DND-41 (cell line): Measurements from ENCODE around the gene B3GALNT2.

Experiments used
- ATAC-seq: fragments of 200-7000 bp; cut with Tn5 transposase; 3 replicates; pipeline ENCODE4 v1.9.1; 2021; ENCODE audit warnings: low read depth; ENCODE audit not compliant: insufficient read depth
- DNase-seq: peaks from one replicate; pipeline ENCODE4 v3.0.0-alpha.2; 2020
- H2AFZ ChIP-seq: 2 replicates; pipeline ENCODE4 v1.6.0; 2012; ENCODE audit warnings: low read depth, low read length
- H3K27ac ChIP-seq: 2 replicates; pipeline ENCODE4 v1.5.1; 2012; ENCODE audit warnings: low read length, inconsistent platforms
- H3K27me3 ChIP-seq: fragments of 200-600 bp; sonication (generic); 2 replicates; pipeline ENCODE4 v1.6.0; 2012; ENCODE audit warnings: low read length, mild to moderate bottlenecking, inconsistent platforms; ENCODE audit not compliant: insufficient read depth, poor library complexity
- H3K36me3 ChIP-seq: 2 replicates; pipeline ENCODE4 v1.5.1; 2012; ENCODE audit warnings: low read length, inconsistent platforms; ENCODE audit not compliant: insufficient read depth
- H3K4me1 ChIP-seq: 2 replicates; pipeline ENCODE4 v1.5.1; 2012; ENCODE audit warnings: mild to moderate bottlenecking, low read length; ENCODE audit not compliant: insufficient read depth
- H3K4me2 ChIP-seq: 2 replicates; pipeline ENCODE4 v1.6.0; 2012; ENCODE audit warnings: mild to moderate bottlenecking, moderate library complexity, low read length, inconsistent platforms; ENCODE audit not compliant: insufficient read depth
- H3K4me3 ChIP-seq, 2 experiments: fragments of 200-600 bp in 1 of 2; shearing (Covaris generic) in 1 of 2; 2 replicates each; pipeline ENCODE4 v1.5.1; 2012 to 2016; ENCODE audit warnings: inconsistent platforms in 2 of 2, low read length in 2 of 2, mild to moderate bottlenecking in 2 of 2, low read depth in 1 of 2, moderate library complexity in 1 of 2
- H3K79me2 ChIP-seq: 2 replicates; pipeline ENCODE4 v1.6.0; 2012; ENCODE audit warnings: low read length, inconsistent platforms; ENCODE audit not compliant: insufficient read depth
- H3K9ac ChIP-seq: 2 replicates; pipeline ENCODE4 v1.6.0; 2012; ENCODE audit warnings: low read depth, mild to moderate bottlenecking, inconsistent platforms, low read length, moderate library complexity
- H3K9me3 ChIP-seq: 2 replicates; pipeline ENCODE4 v1.5.1; 2012; ENCODE audit warnings: low read length, moderate library complexity, mild to moderate bottlenecking, inconsistent platforms; ENCODE audit not compliant: insufficient read depth, severe bottlenecking
- H4K20me1 ChIP-seq: 2 replicates; pipeline ENCODE4 v1.6.0; 2012; ENCODE audit warnings: low read length; ENCODE audit not compliant: insufficient read depth
- EZH2 ChIP-seq: IDR thresholded peaks from 3 replicates; pipeline ENCODE4 v1.6.1; 2012; ENCODE audit warnings: borderline replicate concordance, low read depth, mild to moderate bottlenecking, moderate library complexity, low read length, inconsistent platforms; ENCODE audit not compliant: severe bottlenecking
- TF ChIP-seq, protein P1 (sequence below): IDR thresholded peaks from 2 replicates; pipeline ENCODE4 v1.5.1; 2012; ENCODE audit warnings: borderline replicate concordance, low read length, moderate library complexity, mild to moderate bottlenecking; ENCODE audit not compliant: poor library complexity, severe bottlenecking; ENCODE audit errors: extremely low read depth

The B3GALNT2 gene

DNA sequence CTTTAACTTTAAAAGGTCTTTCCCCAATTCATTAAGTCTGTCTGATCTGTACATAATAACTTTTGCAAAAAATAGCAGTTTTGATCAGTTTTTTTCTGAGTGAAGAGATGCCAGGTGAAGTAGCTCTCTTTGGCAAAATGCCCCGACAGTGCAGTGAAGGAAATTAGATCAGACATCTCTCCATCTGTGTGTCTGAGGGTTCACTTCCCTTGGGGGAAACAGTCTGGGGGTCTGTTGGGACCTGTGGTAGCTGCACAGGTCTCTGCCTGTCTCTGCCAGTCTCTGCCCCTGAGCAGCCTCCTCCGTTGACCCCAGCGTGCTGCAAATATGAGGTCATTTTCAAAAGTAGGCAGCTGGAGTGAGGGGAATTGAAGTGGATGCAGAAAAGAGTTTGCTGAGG is 82.5 kb downstream of the B3GALNT2 start:
- ATAC-seq (peak; percentile 63), DNase-seq (peak; percentile 60)
- Histone ChIP-seq H3K79me2 (peaks cover 37% of the 10 kb centered on the region), H3K36me3 (peaks cover 7% of the 10 kb centered on the region), H3K4me1 (peaks cover 38% of the 10 kb centered on the region), H4K20me1 (peaks cover 8% of the 10 kb centered on the region), H3K27me3 (no peaks in the 10 kb centered on the region), H3K27ac (peak overlapping the region; percentile 85), H3K4me3 (no peak overlapping the region; a peak in 1 of 4 replicates), H3K4me2 (peak overlapping the region; percentile 38), H3K9me3 (no peaks in the 10 kb centered on the region), H2AFZ (no peak overlapping the region), H3K9ac (peak overlapping the region; percentile 35; the same call in 1 of the 2 replicates)
- TF ChIP-seq, protein P1, sequence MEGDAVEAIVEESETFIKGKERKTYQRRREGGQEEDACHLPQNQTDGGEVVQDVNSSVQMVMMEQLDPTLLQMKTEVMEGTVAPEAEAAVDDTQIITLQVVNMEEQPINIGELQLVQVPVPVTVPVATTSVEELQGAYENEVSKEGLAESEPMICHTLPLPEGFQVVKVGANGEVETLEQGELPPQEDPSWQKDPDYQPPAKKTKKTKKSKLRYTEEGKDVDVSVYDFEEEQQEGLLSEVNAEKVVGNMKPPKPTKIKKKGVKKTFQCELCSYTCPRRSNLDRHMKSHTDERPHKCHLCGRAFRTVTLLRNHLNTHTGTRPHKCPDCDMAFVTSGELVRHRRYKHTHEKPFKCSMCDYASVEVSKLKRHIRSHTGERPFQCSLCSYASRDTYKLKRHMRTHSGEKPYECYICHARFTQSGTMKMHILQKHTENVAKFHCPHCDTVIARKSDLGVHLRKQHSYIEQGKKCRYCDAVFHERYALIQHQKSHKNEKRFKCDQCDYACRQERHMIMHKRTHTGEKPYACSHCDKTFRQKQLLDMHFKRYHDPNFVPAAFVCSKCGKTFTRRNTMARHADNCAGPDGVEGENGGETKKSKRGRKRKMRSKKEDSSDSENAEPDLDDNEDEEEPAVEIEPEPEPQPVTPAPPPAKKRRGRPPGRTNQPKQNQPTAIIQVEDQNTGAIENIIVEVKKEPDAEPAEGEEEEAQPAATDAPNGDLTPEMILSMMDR = no peak
- no peak for TF ChIP-seq EZH2

GRCh38 chr1:235417086-235417697 is 87.1 kb downstream of the B3GALNT2 start:
- Histone ChIP-seq H3K9ac (no peak overlapping the region), H3K9me3 (no peaks in the 10 kb centered on the region), H2AFZ (no peak overlapping the region), H3K4me3 (no peak overlapping the region), H3K27me3 (no peaks in the 10 kb centered on the region), H3K4me2 (no peak overlapping the region), H3K4me1 (peaks cover 16% of the 10 kb centered on the region), H3K36me3 (peaks cover 22% of the 10 kb centered on the region), H3K79me2 (peaks cover 16% of the 10 kb centered on the region), H4K20me1 (peaks cover 4% of the 10 kb centered on the region), H3K27ac (no peak overlapping the region)
- peak; percentile 69 for DNase-seq
- TF ChIP-seq EZH2 = no peak
- TF ChIP-seq, protein P1 = peak; percentile 94
- peak; percentile 61 for ATAC-seq

GRCh38 chr1:235416662-235417049 is 87.6 kb downstream of the B3GALNT2 start:
- H3K36me3 ChIP-seq = peaks cover 22% of the 10 kb centered on the region
- DNase-seq = no peak
- H2AFZ ChIP-seq = no peak overlapping the region
- no peak overlapping the region for H3K4me2 ChIP-seq
- no peak overlapping the region for H3K27ac ChIP-seq
- no peaks in the 10 kb centered on the region for H4K20me1 ChIP-seq
- H3K4me1 ChIP-seq = peaks cover 11% of the 10 kb centered on the region
- TF ChIP-seq EZH2 = no peak
- TF ChIP-seq, protein P1 = no peak
- no peak overlapping the region for H3K9ac ChIP-seq
- no peaks in the 10 kb centered on the region for H3K27me3 ChIP-seq
- H3K9me3 ChIP-seq = no peaks in the 10 kb centered on the region
- no peak overlapping the region for H3K4me3 ChIP-seq
- ATAC-seq = no peak
- peaks cover 16% of the 10 kb centered on the region for H3K79me2 ChIP-seq
